Suprapubic skin (tissue), 4 donors: ENCODE data around the gene PRDM11. TPM values are rescaled to one million over a fixed set of nuclear protein-coding genes. Genes with fewer than 3 reads are reported as not detected.
"Not testable (repeated sequence)": the region's sequence is repeated elsewhere in the genome, so short reads cannot be mapped to it uniquely, and the experiment has no call there.

Experiments
- DNase-seq, 2 donors: peaks; one replicate each; pipeline ENCODE4 v3.0.0-alpha.2; 2019; ENCODE audit warnings: low spot score in 2 of 2
- H3K27ac ChIP-seq: fragments of 200-600 bp; sonication (generic); one replicate; pipeline ENCODE4 v1.5.1; 2019
- H3K27me3 ChIP-seq: fragments of 200-600 bp; sonication (generic); one replicate; pipeline ENCODE4 v1.5.1; 2019
- H3K36me3 ChIP-seq: fragments of 200-600 bp; sonication (generic); one replicate; pipeline ENCODE4 v1.5.1; 2019
- H3K4me1 ChIP-seq: fragments of 200-600 bp; sonication (generic); one replicate; pipeline ENCODE4 v1.5.1; 2019
- H3K4me3 ChIP-seq: fragments of 200-600 bp; sonication (generic); one replicate; pipeline ENCODE4 v1.5.1; 2019; ENCODE audit warnings: mild to moderate bottlenecking
- H3K9me3 ChIP-seq: fragments of 200-600 bp; sonication (generic); one replicate; pipeline ENCODE4 v1.5.1; 2019
- CTCF ChIP-seq, 2 donors: fragments of 200-600 bp in 1 of 2; fragments of 450-650 bp in 1 of 2; sonication (generic) in 1 of 2; IDR thresholded peaks; one replicate each; pipeline ENCODE4 v1.5.1; 2016 to 2019; ENCODE audit warnings: antibody characterized with exemption in 2 of 2, mild to moderate bottlenecking in 1 of 2, moderate library complexity in 1 of 2
- EP300 ChIP-seq: sonication (generic); formaldehyde crosslinking; IDR thresholded peaks from one replicate; pipeline ENCODE4 v1.6.1; 2017; ENCODE audit warnings: antibody characterized with exemption
- POLR2A ChIP-seq, 2 donors: fragments of 450-650 bp; IDR thresholded peaks; one replicate each; pipeline ENCODE4 v1.6.1; 2017; ENCODE audit warnings: antibody characterized with exemption in 2 of 2, mild to moderate bottlenecking in 2 of 2, moderate library complexity in 2 of 2
- POLR2AphosphoS5 ChIP-seq, 3 donors: sonication (generic); formaldehyde crosslinking; IDR thresholded peaks; one replicate each; pipeline ENCODE4 v1.6.1; 2017; ENCODE audit warnings: antibody characterized with exemption in 3 of 3
- WGBS: methylation state at CpG from one replicate; pipeline ENCODE4 v1.1.5; 2018; 5-methylcytosine and 5-hydroxymethylcytosine counted together
- total RNA-seq, 4 donors: library from RNA; depleted of rRNA; stranded (reverse); fragments of >200 nt; gene quantifications; one replicate each; pipeline ENCODE4 v1.1.0, GENCODE V29; 2016

Gene PRDM11
- total RNA-seq, 4 donors from 2014 or later: 9.1 to 11.9 (median 11.0) TPM

- DNase-seq: peak in 1 of 2 donors; percentile 59
- no peaks in the 10 kb centered on the region for H3K36me3 ChIP-seq
- H3K27ac ChIP-seq: no peak overlapping the region
- H3K4me1 ChIP-seq: no peaks in the 10 kb centered on the region
- TF ChIP-seq POLR2AphosphoS5 (IDR thresholded peaks at IDR 0.05): no peak
- TF ChIP-seq CTCF (IDR thresholded peaks at IDR 0.05): no peak
- TF ChIP-seq POLR2A (IDR thresholded peaks at IDR 0.05): no peak
- H3K27me3 ChIP-seq: no peaks in the 10 kb centered on the region
- WGBS: 97% methylated on average over 8 of the region's 8 CpGs
- H3K4me3 ChIP-seq: no peak overlapping the region
- H3K9me3 ChIP-seq: no peaks in the 10 kb centered on the region
Measured at GRCh38 chr11:45246241-45246640, 99.8 kb downstream of the PRDM11 start.

- Histone ChIP-seq H3K9me3 (no peaks in the 10 kb centered on the region), H3K27me3 (peaks cover 2% of the 10 kb centered on the region), H3K4me3 (no peak overlapping the region), H3K4me1 (no peaks in the 10 kb centered on the region), H3K36me3 (no peaks in the 10 kb centered on the region), H3K27ac (no peak overlapping the region)
- DNase-seq: no peak
- no peak for TF ChIP-seq CTCF (IDR thresholded peaks at IDR 0.05)
- no peak for TF ChIP-seq POLR2A (IDR thresholded peaks at IDR 0.05)
- TF ChIP-seq POLR2AphosphoS5 (IDR thresholded peaks at IDR 0.05): no peak
- no peak for TF ChIP-seq EP300
- WGBS: 24% methylated on average over 2 of the region's 2 CpGs
Measured at GRCh38 chr11:45247433-45247832, 101.0 kb downstream of the PRDM11 start.

GRCh38 chr11:45248501-45249011, 102.1 kb downstream of the PRDM11 start:
- TF ChIP-seq POLR2AphosphoS5 (IDR thresholded peaks at IDR 0.05) (no peak), CTCF (IDR thresholded peaks at IDR 0.05) (no peak), EP300 (no peak), POLR2A (IDR thresholded peaks at IDR 0.05) (no peak)
- peaks cover 2% of the 10 kb centered on the region for H3K27me3 ChIP-seq
- H3K36me3 ChIP-seq: no peaks in the 10 kb centered on the region
- DNase-seq: peak in 1 of 2 donors; percentile 60
- no peak overlapping the region for H3K27ac ChIP-seq
- H3K4me3 ChIP-seq: no peak overlapping the region
- no peaks in the 10 kb centered on the region for H3K9me3 ChIP-seq
- no peaks in the 10 kb centered on the region for H3K4me1 ChIP-seq
- whole genome bisulfite sequencing: 78% methylated on average over 2 of the region's 2 CpGs

GRCh38 chr11:45249372-45249771, 102.9 kb downstream of the PRDM11 start:
- not testable (repeated sequence) for H3K4me3 ChIP-seq, H3K9me3 ChIP-seq, DNase-seq, H3K27ac ChIP-seq, H3K36me3 ChIP-seq, H3K27me3 ChIP-seq, H3K4me1 ChIP-seq
- 92% methylated on average over 1 of the region's 1 CpG for WGBS

- Histone ChIP-seq H3K27me3 (peaks cover 2% of the 10 kb centered on the region), H3K4me3 (no peak overlapping the region), H3K27ac (no peak overlapping the region), H3K36me3 (no peaks in the 10 kb centered on the region), H3K9me3 (no peaks in the 10 kb centered on the region), H3K4me1 (no peaks in the 10 kb centered on the region)
- DNase-seq: no peak
- TF ChIP-seq POLR2A (IDR thresholded peaks at IDR 0.05) (no peak), POLR2AphosphoS5 (IDR thresholded peaks at IDR 0.05) (no peak), EP300 (no peak), CTCF (IDR thresholded peaks at IDR 0.05) (no peak)
- 52% methylated on average over 3 of the region's 3 CpGs for WGBS
Measured at GRCh38 chr11:45250035-45250718, 103.7 kb downstream of the PRDM11 start.
